ENCODE measurements around the gene RASSF1. TPM values are rescaled to one million over a fixed set of nuclear protein-coding genes. Genes with fewer than 3 reads are reported as not detected.

The RASSF1 gene
- 13.6 TPM for total RNA-seq

GRCh38 chr3:50340448-50341329 is at the start of gene RASSF1:
RASSF1 (minus strand) TSS chr3:50340836; CDS start chr3:50340805, 31 bp downstream.
- peak; percentile 47 for ATAC-seq

- no peak for ATAC-seq
These were observed 48.8 kb upstream of the RASSF1 start for GRCh38 chr3:50389414-50389767.

- ATAC-seq: no peak
These were observed 48.2 kb upstream of the RASSF1 start for GRCh38 chr3:50388720-50389413.

GRCh38 chr3:50388016-50388719 is 47.5 kb upstream of the RASSF1 start:
- peak; percentile 8 for ATAC-seq

GRCh38 chr3:50385754-50386153 is 45.1 kb upstream of the RASSF1 start:
- no peak for ATAC-seq

GRCh38 chr3:50383750-50384149 is 43.1 kb upstream of the RASSF1 start:
- ATAC-seq: peak; percentile 23

- no peak for ATAC-seq
These were observed 42.1 kb upstream of the RASSF1 start for GRCh38 chr3:50382722-50383121.

GRCh38 chr3:50381383-50381782 is 40.7 kb upstream of the RASSF1 start:
- no peak for ATAC-seq

- ATAC-seq: no peak
These were observed 39.9 kb upstream of the RASSF1 start for GRCh38 chr3:50380405-50381085.

GRCh38 chr3:50378757-50379156 is 38.1 kb upstream of the RASSF1 start:
- ATAC-seq: no peak

GRCh38 chr3:50378024-50378423 is 37.4 kb upstream of the RASSF1 start:
- no peak for ATAC-seq

GRCh38 chr3:50375258-50375931 is 34.8 kb upstream of the RASSF1 start:
- no peak for ATAC-seq

GRCh38 chr3:50374363-50375257 is 34.0 kb upstream of the RASSF1 start:
- no peak for ATAC-seq

GRCh38 chr3:50373146-50374051 is 32.8 kb upstream of the RASSF1 start:
- ATAC-seq: no peak

- no peak for ATAC-seq
These were observed 31.7 kb upstream of the RASSF1 start for GRCh38 chr3:50372349-50372748.

- ATAC-seq: no peak
These were observed 30.6 kb upstream of the RASSF1 start for GRCh38 chr3:50371133-50371685.

GRCh38 chr3:50370594-50370993 is 30.0 kb upstream of the RASSF1 start:
- ATAC-seq: no peak

GRCh38 chr3:50369012-50369670 is 28.5 kb upstream of the RASSF1 start:
- ATAC-seq: no peak

- ATAC-seq: no peak
These were observed 25.2 kb upstream of the RASSF1 start for GRCh38 chr3:50365842-50366220.

All from esophagus mucosa (tissue), 1 donor.